K562 (cell line): ENCODE data around the gene SRL. TPM values are rescaled to one million over a fixed set of nuclear protein-coding genes. Genes with fewer than 3 reads are reported as not detected.

Experiments used
- ATAC-seq: fragments of 200-7000 bp; cut with Tn5 transposase; 3 replicates; pipeline ENCODE4 v1.9.1; 2020; ENCODE audit warnings: moderate library complexity
- BruUV-seq: library from RNA; stranded (reverse); fragments of 400-500 nt; replicated peaks from 2 replicates; lab custom pipeline; 2021; lab: Mats Ljungman, UMichigan
- CTCF ChIA-PET: fragments of 300-600 bp; formaldehyde crosslinking; extraction: SDS; loops from one replicate; lab custom pipeline; 2021; ENCODE audit warnings: low intra/inter-chr PET ratio; lab: Yijun Ruan, JAX
- POLR2A ChIA-PET: fragments of 300-600, 350-650 bp; sonication (Branson Sonifier 250); formaldehyde crosslinking; extraction: SDS; loops from one replicate; lab custom pipeline; 2021; ENCODE audit warnings: antibody characterized with exemption, inconsistent platforms; lab: Yijun Ruan, JAX
- DNase-seq, 4 experiments: peaks; one replicate each; pipeline versions ENCODE4 v3.0.0 to v3.0.0-alpha.2; 2011 to 2018; ENCODE audit warnings: low spot score in 3 of 4, mixed read lengths in 3 of 4; ENCODE audit errors: extremely low read depth in 1 of 4
- FAIRE-seq: peaks from 2 replicates; lab custom pipeline; 2011; peaks lifted over from hg19 to GRCh38; lab: Jason Lieb, UNC
- H2AFZ ChIP-seq: 2 replicates; pipeline ENCODE4 v1.6.0; 2011; ENCODE audit warnings: low read depth, low read length, control low read depth, inconsistent platforms
- H3K27ac ChIP-seq: fragments of 200-600 bp; 3 replicates; pipeline ENCODE4 v1.8.0; 2011; ENCODE audit warnings: low read depth, mild to moderate bottlenecking, control low read depth, inconsistent platforms, low read length, moderate library complexity, mixed read lengths; ENCODE audit errors: extremely low read depth
- H3K27me3 ChIP-seq, 2 experiments: fragments of 300-600 bp in 1 of 2; 2 replicates in 1 of 2; 3 replicates in 1 of 2; pipeline versions ENCODE4 v1.6.0 to v1.8.0; 2011; ENCODE audit warnings: inconsistent platforms in 2 of 2, low read length in 2 of 2, mild to moderate bottlenecking in 1 of 2, mixed read lengths in 1 of 2, moderate library complexity in 1 of 2; ENCODE audit not compliant: control insufficient read depth in 2 of 2, insufficient read depth in 2 of 2
- H3K36me3 ChIP-seq: fragments of 300-600 bp; 3 replicates; pipeline ENCODE4 v1.8.0; 2011; ENCODE audit warnings: mild to moderate bottlenecking, low read length, inconsistent platforms; ENCODE audit not compliant: control insufficient read depth, insufficient read depth
- H3K4me1 ChIP-seq, 2 experiments: fragments of 200-600 bp in 1 of 2; replicated peaks in 1 of 2; 2 replicates in 1 of 2; 3 replicates in 1 of 2; pipeline versions ENCODE4 v1.5.1 to v1.8.0; 2011; ENCODE audit warnings: inconsistent platforms in 2 of 2, low read length in 2 of 2, mild to moderate bottlenecking in 1 of 2, mixed read lengths in 1 of 2, moderate library complexity in 1 of 2; ENCODE audit not compliant: control insufficient read depth in 2 of 2, insufficient read depth in 2 of 2
- H3K4me2 ChIP-seq: 2 replicates; pipeline ENCODE4 v1.6.1; 2011; ENCODE audit warnings: low read length, control low read depth, inconsistent platforms, mixed read lengths; ENCODE audit not compliant: insufficient read depth
- H3K4me3 ChIP-seq: fragments of 200-600 bp; sonication (generic), shearing (Covaris generic); 2 replicates; pipeline ENCODE4 v1.5.1; 2016; ENCODE audit warnings: control low read depth, inconsistent platforms
- H3K79me2 ChIP-seq: fragments of 200-600 bp; 3 replicates; pipeline ENCODE4 v1.8.0; 2011; ENCODE audit warnings: low read length, inconsistent platforms; ENCODE audit not compliant: control insufficient read depth, insufficient read depth
- H3K9ac ChIP-seq, 2 experiments: 2 replicates each; pipeline versions ENCODE4 v1.6.0 to v1.6.1; 2011; ENCODE audit warnings: low read depth in 2 of 2, low read length in 2 of 2, control low read depth in 1 of 2, inconsistent platforms in 1 of 2, mild to moderate bottlenecking in 1 of 2, mixed read lengths in 1 of 2; ENCODE audit not compliant: insufficient read depth in 1 of 2
- H3K9me1 ChIP-seq: one replicate; pipeline ENCODE4 v1.6.0; 2011; ENCODE audit warnings: inconsistent platforms, mild to moderate bottlenecking, low read length, moderate library complexity; ENCODE audit not compliant: control insufficient read depth, insufficient read depth
- H3K9me3 ChIP-seq: replicated peaks from 2 replicates; pipeline ENCODE4 v1.5.1; 2011; ENCODE audit warnings: low read depth, low read length, inconsistent platforms; ENCODE audit not compliant: control insufficient read depth, insufficient read depth
- H4K20me1 ChIP-seq: replicated peaks from 2 replicates; pipeline ENCODE4 v1.6.1; 2011; ENCODE audit warnings: low read length, inconsistent platforms, mixed read lengths; ENCODE audit not compliant: control insufficient read depth, insufficient read depth
- E2F6 ChIP-seq, 2 experiments: IDR thresholded peaks; 2 replicates each; pipeline ENCODE4 v1.6.1; 2011; ENCODE audit warnings: borderline replicate concordance in 1 of 2, control low read depth in 1 of 2, low read depth in 1 of 2, low read length in 1 of 2, mild to moderate bottlenecking in 1 of 2, mixed read lengths in 1 of 2, moderate library complexity in 1 of 2; ENCODE audit not compliant: insufficient read depth in 1 of 2, insufficient read length in 1 of 2, poor library complexity in 1 of 2, severe bottlenecking in 1 of 2; ENCODE audit errors: extremely low read depth in 1 of 2
- ELK3 ChIP-seq: fragments of 450-650 bp; formaldehyde crosslinking; IDR thresholded peaks from 2 replicates; pipeline ENCODE4 v1.4.0; 2020; ENCODE audit warnings: mild to moderate bottlenecking
- HMBOX1 ChIP-seq: sonication (generic); IDR thresholded peaks from 2 replicates; pipeline ENCODE4 v1.6.1; 2016
- ZNF174 ChIP-seq: fragments of 250-450 bp; sonication (Bioruptor Pico); IDR thresholded peaks from 2 replicates; pipeline ENCODE4 v1.4.0; 2020; ENCODE audit warnings: mild to moderate bottlenecking
- ZNF57 ChIP-seq: fragments of 450-650 bp; formaldehyde crosslinking; IDR thresholded peaks from 2 replicates; pipeline ENCODE4 v1.4.0; 2020; ENCODE audit warnings: mild to moderate bottlenecking, moderate library complexity
- ZNF655 ChIP-seq: fragments of 250-450 bp; sonication (Bioruptor Pico); IDR thresholded peaks from 2 replicates; pipeline ENCODE4 v1.5.0; 2021
- ZNF668 ChIP-seq: fragments of 250-450 bp; sonication (Bioruptor Pico); IDR thresholded peaks from 2 replicates; pipeline ENCODE4 v1.8.0; 2022; ENCODE audit warnings: mild to moderate bottlenecking, inconsistent platforms
- WGBS: fragments of 100-300 bp; shearing (Covaris generic); methylation state at CpG from one replicate; pipeline ENCODE4 v1.1.6; 2016; ENCODE audit warnings: low coverage, mixed read lengths; ENCODE audit not compliant: insufficient coverage; ENCODE audit errors: missing lambda C conversion rate; 5-methylcytosine and 5-hydroxymethylcytosine counted together
- in situ Hi-C: fragments of 300-500 bp; cut with MboI; formaldehyde crosslinking; loops from 4 replicates; pipeline ENCODE4 v1.15.0; 2018; ENCODE audit warnings: inconsistent platforms, mixed read lengths
- intact Hi-C: fragments of 100-400 bp; cut with micrococcal nuclease; formaldehyde crosslinking; loops from 2 replicates; pipeline ENCODE4 v1.14.2; 2022
- polyA plus RNA-seq, 8 experiments: library from polyadenylated mRNA; depleted of rRNA in 4 of 8; stranded (reverse) in 5 of 8; unstranded in 3 of 8; fragments of >200 nt; fragmentation: Nextera tagmentation in 2 of 8; fragmentation: Illumina TruSeq in 1 of 8; extraction: Ambion mirVana in 2 of 8; extraction: Trizol in 1 of 8; gene quantifications; 2 replicates each; pipeline versions ENCODE4 v1.2.1 to v1.2.3, GENCODE V29; 2011 to 2014; ENCODE audit warnings: inconsistent platforms in 1 of 8, missing spikeins in 1 of 8
- total RNA-seq, 7 experiments: library from RNA; depleted of rRNA in 6 of 7; stranded (reverse); fragments of >200 nt in 6 of 7; fragmentation: Illumina TruSeq in 2 of 7; extraction: Trizol in 2 of 7; gene quantifications; 2 replicates each; pipeline versions ENCODE4 v1.2.1 to v1.2.3, GENCODE V29; 2011 to 2021; ENCODE audit warnings: low replicate concordance in 1 of 7

The SRL gene
- total and polyA plus RNA-seq, 9 of the 15 experiments (the other 6 are each of a cell fraction or from before 2014, with no cell fraction given) = 0.01 TPM; not detected in 8

- Histone ChIP-seq H3K9ac (no peak overlapping the region), H2AFZ (no peak overlapping the region), H3K4me1 (peaks cover 8 to 11% of the 10 kb centered on the region in 2 experiments; a peak in 4 of 5 replicates), H3K36me3 (no peaks in the 10 kb centered on the region), H3K4me2 (no peak overlapping the region), H3K4me3 (no peak overlapping the region), H3K79me2 (no peaks in the 10 kb centered on the region), H3K9me1 (no peaks in the 10 kb centered on the region), H3K9me3 (no peaks in the 10 kb centered on the region), H4K20me1 (no peaks in the 10 kb centered on the region), H3K27me3 (peaks cover 10 to 35% of the 10 kb centered on the region in 2 experiments; a peak in 3 of 5 replicates), H3K27ac (no peak overlapping the region)
- no peak for DNase-seq
- ATAC-seq = no peak
- no peak for TF ChIP-seq ZNF655 (CRISPR knock-in tag)
- no peak for TF ChIP-seq ZNF174 (CRISPR knock-in tag)
- ChIA-PET POLR2A (interaction anchor here (0.6 to 0.8 kb wide), 3 partner anchors 22 to 344 kb away, joined by 3 to 4 read pairs (median 4); no protein-coding TSS in a partner anchor), CTCF (no interaction called here)
- WGBS = 12% methylated on average over 6 of the region's 6 CpGs
- intact Hi-C loops (loop anchor here (10.0 kb wide), 1 partner anchor 195 kb away; no protein-coding TSS in a partner anchor), in situ Hi-C loops (loop anchor here (10.0 kb wide), 1 partner anchor 115 kb away; no protein-coding TSS in a partner anchor)
- no peak for FAIRE-seq
- BruUV-seq = no TSS peak
Observed at GRCh38 chr16:4209666-4210065, 32.2 kb downstream of the SRL start.

GRCh38 chr16:4208341-4208751, 33.5 kb downstream of the SRL start:
- 13% methylated on average over 14 of the region's 14 CpGs for WGBS
- Histone ChIP-seq H3K36me3 (no peaks in the 10 kb centered on the region), H3K9me1 (no peaks in the 10 kb centered on the region), H3K79me2 (no peaks in the 10 kb centered on the region), H3K27ac (no peak overlapping the region), H3K27me3 (peaks cover 6 to 39% of the 10 kb centered on the region in 2 experiments; a peak in 3 of 5 replicates), H3K4me2 (no peak overlapping the region), H3K4me3 (no peak overlapping the region), H2AFZ (no peak overlapping the region), H3K9ac (no peak overlapping the region), H3K9me3 (no peaks in the 10 kb centered on the region), H3K4me1 (peaks cover 12 to 16% of the 10 kb centered on the region in 2 experiments; a peak in 4 of 5 replicates), H4K20me1 (no peaks in the 10 kb centered on the region)
- peak; percentile 68 for ATAC-seq
- DNase-seq = peak; percentile 61 to 72 (median 64)
- ChIA-PET CTCF (no interaction called here), POLR2A (interaction anchor here (0.7 to 0.9 kb wide), 2 partner anchors 10 to 38 kb away, joined by 3 to 4 read pairs; no protein-coding TSS in a partner anchor)
- intact Hi-C loops (loop anchor here (10.0 kb wide), 1 partner anchor 196 kb away; no protein-coding TSS in a partner anchor), in situ Hi-C loops (loop anchor here (10.0 kb wide), 1 partner anchor 116 kb away; no protein-coding TSS in a partner anchor)
- no TSS peak for BruUV-seq
- peak; percentile 35 for FAIRE-seq
- TF ChIP-seq ZNF57 (CRISPR knock-in tag) (no peak), HMBOX1 (peak; percentile 43; the same call in 1 of the 2 replicates), E2F6 (IDR thresholded peaks at IDR 0.05; ENCODE audit: borderline replicate concordance in 1 of 2, extremely low read depth in 1 of 2, insufficient read depth in 1 of 2, insufficient read length in 1 of 2, low read depth in 1 of 2, low read length in 1 of 2, poor library complexity in 1 of 2, severe bottlenecking in 1 of 2) (peak in 1 of 2 experiments; percentile 24), ELK3 (no peak), ZNF668 (CRISPR knock-in tag) (no peak)
